Mesenchymal stem cell (in vitro differentiated cells and primary cell): ENCODE measurements around the gene OSR1.

Experiments used
- DNase-seq: peaks from one replicate; pipeline ENCODE4 v3.0.0-alpha.2; 2013
- H2AFZ ChIP-seq: one replicate; pipeline ENCODE4 v1.6.1; 2013; ENCODE audit warnings: low read depth, mild to moderate bottlenecking, control low read depth, inconsistent platforms, low read length, moderate library complexity
- H2AK5ac ChIP-seq: 2 replicates; pipeline ENCODE4 v1.6.1; 2013; ENCODE audit warnings: low read length, moderate library complexity, mild to moderate bottlenecking, inconsistent platforms; ENCODE audit not compliant: severe bottlenecking
- H2BK120ac ChIP-seq: one replicate; pipeline ENCODE4 v1.6.1; 2013; ENCODE audit warnings: low read depth, mild to moderate bottlenecking, inconsistent platforms, low read length, moderate library complexity
- H2BK12ac ChIP-seq, 2 experiments: one replicate each; pipeline ENCODE4 v1.6.1; 2013; ENCODE audit warnings: inconsistent platforms in 2 of 2, low read length in 2 of 2, mild to moderate bottlenecking in 2 of 2, moderate library complexity in 2 of 2, control low read depth in 1 of 2
- H2BK15ac ChIP-seq: one replicate; pipeline ENCODE4 v1.6.1; 2013; ENCODE audit warnings: mild to moderate bottlenecking, low read depth, inconsistent platforms; ENCODE audit not compliant: poor library complexity, severe bottlenecking
- H2BK5ac ChIP-seq: 2 replicates; pipeline ENCODE4 v1.6.1; 2013; ENCODE audit warnings: low read depth, mild to moderate bottlenecking, low read length, control low read depth, inconsistent platforms; ENCODE audit not compliant: poor library complexity, severe bottlenecking
- H3K14ac ChIP-seq, 2 experiments: one replicate each; pipeline ENCODE4 v1.6.1; 2013; ENCODE audit warnings: inconsistent platforms in 2 of 2, low read length in 2 of 2, control low read depth in 1 of 2, mild to moderate bottlenecking in 1 of 2, moderate library complexity in 1 of 2
- H3K18ac ChIP-seq, 2 experiments: one replicate each; pipeline ENCODE4 v1.6.1; 2013; ENCODE audit warnings: inconsistent platforms in 2 of 2, low read length in 2 of 2, control low read depth in 1 of 2, low read depth in 1 of 2, mild to moderate bottlenecking in 1 of 2
- H3K23ac ChIP-seq, 2 experiments: one replicate each; pipeline ENCODE4 v1.6.1; 2013; ENCODE audit warnings: inconsistent platforms in 2 of 2, low read length in 2 of 2, mild to moderate bottlenecking in 2 of 2, moderate library complexity in 2 of 2, control low read depth in 1 of 2
- H3K27ac ChIP-seq: 2 replicates; pipeline ENCODE4 v1.5.1; 2013; ENCODE audit warnings: mild to moderate bottlenecking, moderate library complexity, low read length, control low read depth, inconsistent platforms; ENCODE audit not compliant: poor library complexity, severe bottlenecking
- H3K27me3 ChIP-seq, 2 experiments: 2 replicates each; pipeline versions ENCODE4 v1.6.1 to v1.7.0; 2013; ENCODE audit warnings: low read length in 2 of 2, mild to moderate bottlenecking in 2 of 2, moderate library complexity in 2 of 2, control low read depth in 1 of 2, inconsistent platforms in 1 of 2; ENCODE audit not compliant: control insufficient read depth in 1 of 2, insufficient read depth in 1 of 2
- H3K36me3 ChIP-seq, 2 experiments: 2 replicates each; pipeline versions ENCODE4 v1.6.1 to v1.7.0; 2013; ENCODE audit warnings: low read length in 2 of 2, control low read depth in 1 of 2, inconsistent platforms in 1 of 2, low read depth in 1 of 2, mild to moderate bottlenecking in 1 of 2; ENCODE audit not compliant: insufficient read depth in 2 of 2, control insufficient read depth in 1 of 2
- H3K4ac ChIP-seq, 2 experiments: one replicate each; pipeline ENCODE4 v1.6.1; 2013; ENCODE audit warnings: inconsistent platforms in 2 of 2, low read length in 2 of 2, mild to moderate bottlenecking in 2 of 2, moderate library complexity in 2 of 2, control low read depth in 1 of 2, low read depth in 1 of 2
- H3K4me1 ChIP-seq: 2 replicates; pipeline ENCODE4 v1.6.1; 2013; ENCODE audit warnings: low read depth, low read length, control low read depth; ENCODE audit not compliant: control insufficient read depth, insufficient read depth
- H3K4me2 ChIP-seq: 2 replicates; pipeline ENCODE4 v1.6.1; 2013; ENCODE audit warnings: low read length, mild to moderate bottlenecking, inconsistent platforms; ENCODE audit not compliant: poor library complexity, severe bottlenecking
- H3K4me3 ChIP-seq, 2 experiments: 2 replicates each; pipeline versions ENCODE4 v1.5.1 to v1.7.0; 2013; ENCODE audit warnings: low read length in 2 of 2, mild to moderate bottlenecking in 2 of 2, control low read depth in 1 of 2, low read depth in 1 of 2; ENCODE audit not compliant: insufficient read depth in 1 of 2
- H3K79me1 ChIP-seq: replicated peaks from 2 replicates; pipeline ENCODE4 v1.6.1; 2013; ENCODE audit warnings: mild to moderate bottlenecking, control low read depth, low read length, inconsistent platforms; ENCODE audit not compliant: poor library complexity, severe bottlenecking
- H3K9ac ChIP-seq: 2 replicates; pipeline ENCODE4 v1.7.0; 2013; ENCODE audit warnings: mild to moderate bottlenecking, low read length, moderate library complexity
- H3K9me3 ChIP-seq: 2 replicates; pipeline ENCODE4 v1.7.0; 2013; ENCODE audit warnings: mild to moderate bottlenecking, low read length; ENCODE audit not compliant: control insufficient read depth
- H4K8ac ChIP-seq: one replicate; pipeline ENCODE4 v1.6.1; 2013; ENCODE audit warnings: inconsistent platforms, mild to moderate bottlenecking, low read length, moderate library complexity
- H4K91ac ChIP-seq: one replicate; pipeline ENCODE4 v1.6.1; 2013; ENCODE audit warnings: mild to moderate bottlenecking, low read length, inconsistent platforms
- WGBS: methylation state at CpG from one replicate; pipeline ENCODE4 v1.1.7; 2013; ENCODE audit warnings: mixed read lengths; 5-methylcytosine and 5-hydroxymethylcytosine counted together

Gene OSR1

DNA sequence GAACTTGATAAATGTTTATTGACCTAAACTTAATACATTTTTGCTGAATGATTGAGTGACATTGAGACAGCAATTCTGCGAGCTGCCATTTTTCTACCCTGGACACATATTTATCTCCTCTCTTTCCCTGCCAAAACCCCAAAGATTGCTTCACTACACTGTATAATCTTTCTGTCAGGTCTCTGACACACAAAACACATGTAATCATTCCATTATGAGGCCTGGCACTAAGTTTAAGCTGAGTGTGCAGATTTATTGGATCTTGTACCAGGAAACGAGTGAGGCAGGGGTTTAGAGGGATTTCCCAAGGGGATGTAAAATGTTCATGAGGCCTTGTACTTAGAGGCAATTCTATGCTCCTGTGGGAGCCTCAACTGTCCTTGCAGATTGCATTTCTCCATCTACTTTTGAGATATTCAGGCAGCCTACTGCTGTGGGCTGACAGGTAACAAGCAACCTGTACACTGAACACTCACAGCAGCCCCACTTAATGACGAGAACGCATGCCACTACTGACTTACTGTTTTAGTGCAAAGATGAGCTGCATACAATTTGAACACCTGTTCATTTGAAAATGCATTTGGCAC is 13.7 kb upstream of the OSR1 start:
- no peak overlapping the region for H3K23ac ChIP-seq
- no peak overlapping the region for H3K9ac ChIP-seq
- no peak overlapping the region for H2BK5ac ChIP-seq
- whole genome bisulfite sequencing = 78% methylated on average over 4 of the region's 4 CpGs
- H3K4ac ChIP-seq = no peak overlapping the region
- no peak overlapping the region for H3K27ac ChIP-seq
- H4K8ac ChIP-seq = no peak overlapping the region
- H3K79me1 ChIP-seq = no peaks in the 10 kb centered on the region
- H2BK120ac ChIP-seq = no peak overlapping the region
- no peak overlapping the region for H2BK15ac ChIP-seq
- H3K18ac ChIP-seq = no peak overlapping the region
- no peak overlapping the region for H3K4me3 ChIP-seq
- no peaks in the 10 kb centered on the region for H3K4me1 ChIP-seq
- no peak overlapping the region for H3K4me2 ChIP-seq
- H3K14ac ChIP-seq = no peak overlapping the region
- H2AK5ac ChIP-seq = no peak overlapping the region
- H3K27me3 ChIP-seq = no peaks in the 10 kb centered on the region
- no peak overlapping the region for H4K91ac ChIP-seq
- no peak overlapping the region for H2AFZ ChIP-seq
- no peak overlapping the region for H2BK12ac ChIP-seq
- DNase-seq = no peak
- H3K36me3 ChIP-seq = no peaks in the 10 kb centered on the region
- H3K9me3 ChIP-seq = peaks cover 8% of the 10 kb centered on the region

DNA sequence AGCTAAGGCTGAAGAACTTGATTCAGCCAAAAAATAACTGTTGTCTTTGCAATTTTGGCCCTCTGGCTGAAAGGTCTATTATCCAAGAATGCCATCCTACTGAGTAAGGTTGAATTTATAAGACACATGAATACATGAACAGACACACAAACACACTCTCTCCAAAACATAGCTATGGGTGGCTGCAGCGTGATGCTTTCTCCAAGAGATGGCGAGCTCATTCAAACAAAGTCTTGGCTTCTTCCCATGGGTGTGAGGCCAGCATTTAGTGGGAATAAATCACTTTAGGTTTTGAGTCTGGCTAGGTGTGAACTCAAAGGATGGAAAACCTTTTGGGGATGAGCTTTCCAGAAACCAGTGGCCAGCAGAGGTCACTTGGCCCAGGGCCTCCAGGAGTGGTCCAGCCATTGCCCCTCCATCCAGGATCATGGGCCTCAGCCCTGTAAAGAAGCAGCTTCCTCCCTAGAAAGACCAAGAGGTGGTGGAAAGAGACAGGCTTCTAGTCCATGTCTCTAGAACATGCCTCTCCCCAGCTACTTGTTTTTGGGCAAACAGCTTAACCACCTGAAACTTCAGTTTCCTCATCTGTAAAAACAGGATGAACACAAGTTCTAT is 11.0 kb upstream of the OSR1 start:
- WGBS = 78% methylated on average over 2 of the region's 2 CpGs
- no peaks in the 10 kb centered on the region for H3K4me1 ChIP-seq
- no peak overlapping the region for H2BK15ac ChIP-seq
- H3K4me2 ChIP-seq = no peak overlapping the region
- no peak overlapping the region for H3K4me3 ChIP-seq
- peak; percentile 49 for DNase-seq
- H4K8ac ChIP-seq = no peak overlapping the region
- H2BK120ac ChIP-seq = no peak overlapping the region
- no peak overlapping the region for H2BK5ac ChIP-seq
- H3K18ac ChIP-seq = no peak overlapping the region
- H2AK5ac ChIP-seq = no peak overlapping the region
- H3K27ac ChIP-seq = no peak overlapping the region
- H3K9me3 ChIP-seq = no peaks in the 10 kb centered on the region
- H3K23ac ChIP-seq = no peak overlapping the region
- H3K9ac ChIP-seq = no peak overlapping the region
- H2AFZ ChIP-seq = no peak overlapping the region
- H3K4ac ChIP-seq = no peak overlapping the region
- H3K36me3 ChIP-seq = no peaks in the 10 kb centered on the region
- no peak overlapping the region for H2BK12ac ChIP-seq
- no peaks in the 10 kb centered on the region for H3K27me3 ChIP-seq
- H3K79me1 ChIP-seq = no peaks in the 10 kb centered on the region
- no peak overlapping the region for H4K91ac ChIP-seq
- no peak overlapping the region for H3K14ac ChIP-seq

DNA sequence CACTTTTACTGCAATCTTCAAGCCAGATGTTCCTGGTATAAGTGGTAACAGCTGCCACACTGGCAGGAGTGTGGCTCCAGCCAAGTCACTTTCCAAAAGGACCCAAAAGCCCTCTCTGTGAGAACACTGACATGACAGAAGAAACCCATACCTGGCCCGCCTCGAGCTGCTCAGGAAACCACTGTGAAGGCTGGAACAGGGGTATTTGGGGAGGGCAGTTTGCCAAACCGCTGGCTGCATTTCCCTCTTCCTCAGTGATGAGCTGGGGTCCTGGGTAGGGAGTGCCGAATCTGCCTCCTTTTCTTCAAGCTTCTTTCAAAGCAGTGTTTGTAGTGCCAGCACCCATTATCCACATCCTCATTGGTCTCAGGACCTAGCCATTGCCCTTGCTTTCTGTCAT is 10.3 kb upstream of the OSR1 start:
- H3K9ac ChIP-seq = no peak overlapping the region
- WGBS = 85% methylated on average over 4 of the region's 4 CpGs

DNA sequence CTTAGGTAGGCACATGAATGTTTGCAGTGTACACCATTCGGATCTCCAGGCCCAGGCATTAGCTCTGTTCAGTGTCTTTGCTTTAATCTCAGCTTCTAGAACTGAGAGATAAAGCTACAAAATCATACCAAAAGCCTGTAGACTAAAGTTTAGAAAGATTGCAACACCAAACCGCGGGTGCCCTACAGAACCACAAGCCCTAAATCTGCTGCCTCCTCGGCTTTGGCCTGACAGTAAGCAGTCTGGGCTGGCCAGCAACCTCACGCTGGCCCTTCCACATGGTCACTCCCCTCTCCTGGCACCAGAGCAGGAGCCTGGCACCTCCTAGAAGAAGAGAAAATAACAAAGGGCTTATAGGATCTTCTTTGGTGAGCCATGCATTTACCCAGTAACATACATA is 8.9 kb upstream of the OSR1 start:
- Histone ChIP-seq H2BK12ac (no peak overlapping the region), H3K4ac (no peak overlapping the region), H3K9ac (no peak overlapping the region), H3K36me3 (no peaks in the 10 kb centered on the region), H2BK15ac (no peak overlapping the region), H3K9me3 (no peaks in the 10 kb centered on the region), H3K4me2 (no peak overlapping the region), H3K27ac (no peak overlapping the region), H4K91ac (no peak overlapping the region), H3K79me1 (no peaks in the 10 kb centered on the region), H4K8ac (no peak overlapping the region), H3K4me3 (no peak overlapping the region), H2AFZ (no peak overlapping the region), H3K23ac (no peak overlapping the region), H2AK5ac (no peak overlapping the region), H3K14ac (no peak overlapping the region), H3K18ac (no peak overlapping the region), H2BK5ac (no peak overlapping the region), H3K4me1 (peaks cover 2% of the 10 kb centered on the region), H2BK120ac (no peak overlapping the region), H3K27me3 (peaks cover 0 to 6% of the 10 kb centered on the region in 2 experiments)
- no peak for DNase-seq
- 93% methylated on average over 4 of the region's 5 CpGs for WGBS

More for the DNA sequence above, 10.3 kb upstream of the OSR1 start:
- no peak for DNase-seq
- Histone ChIP-seq H3K4ac (no peak overlapping the region), H2BK5ac (no peak overlapping the region), H2AK5ac (no peak overlapping the region), H2BK12ac (no peak overlapping the region), H3K4me3 (no peak overlapping the region), H3K4me1 (no peaks in the 10 kb centered on the region), H4K91ac (no peak overlapping the region), H3K18ac (no peak overlapping the region), H2BK120ac (no peak overlapping the region), H3K36me3 (no peaks in the 10 kb centered on the region), H3K9me3 (no peaks in the 10 kb centered on the region), H3K27ac (no peak overlapping the region), H3K14ac (no peak overlapping the region), H3K4me2 (no peak overlapping the region), H4K8ac (no peak overlapping the region), H3K27me3 (peaks cover 0 to 6% of the 10 kb centered on the region in 2 experiments), H3K79me1 (no peaks in the 10 kb centered on the region), H2AFZ (no peak overlapping the region), H2BK15ac (no peak overlapping the region), H3K23ac (no peak overlapping the region)
